ENCODE results near the gene GALNT16.

GRCh38 chr14:69234106-69234505 lies 25.9 kb upstream of the GALNT16 start:
- TF ChIP-seq EZH2 (IDR thresholded peaks at IDR 0.05) (no peak), POLR2AphosphoS5 (IDR thresholded peaks at IDR 0.05; ENCODE audit: borderline replicate concordance, low read depth, low read length) (no peak)

Measured in SK-N-MC (cell line).